Measurements from ENCODE around the gene NSUN6.

Gene NSUN6

GRCh38 chr10:18583575-18584270 lies 67.7 kb downstream of the NSUN6 start:
- H3K4me3 ChIP-seq (ENCODE audit: control insufficient read depth, low read depth, low read length): no peak overlapping the region
- peak; percentile 16 for DNase-seq (ENCODE audit: low read depth)
- TF ChIP-seq CTCF (conservative IDR thresholded peaks at IDR 0.05; ENCODE audit: control insufficient read depth, insufficient read depth, low read depth, low read length): peak; percentile 21

- DNase-seq (ENCODE audit: low read depth): no peak
- TF ChIP-seq CTCF (conservative IDR thresholded peaks at IDR 0.05; ENCODE audit: control insufficient read depth, insufficient read depth, low read depth, low read length): no peak
- H3K4me3 ChIP-seq (ENCODE audit: control insufficient read depth, low read depth, low read length): no peak overlapping the region
Observed at GRCh38 chr10:18582803-18583202, 68.6 kb downstream of the NSUN6 start.

- no peak for TF ChIP-seq CTCF (conservative IDR thresholded peaks at IDR 0.05; ENCODE audit: control insufficient read depth, insufficient read depth, low read depth, low read length)
- H3K4me3 ChIP-seq (ENCODE audit: control insufficient read depth, low read depth, low read length): no peak overlapping the region
- DNase-seq (ENCODE audit: low read depth): no peak
Observed at GRCh38 chr10:18577823-18578685, 73.3 kb downstream of the NSUN6 start.

- DNase-seq (ENCODE audit: low read depth): no peak
- no peak overlapping the region for H3K4me3 ChIP-seq (ENCODE audit: control insufficient read depth, low read depth, low read length)
- no peak for TF ChIP-seq CTCF (conservative IDR thresholded peaks at IDR 0.05; ENCODE audit: control insufficient read depth, insufficient read depth, low read depth, low read length)
Observed at GRCh38 chr10:18576586-18576985, 74.8 kb downstream of the NSUN6 start.

GRCh38 chr10:18572959-18573561 lies 78.3 kb downstream of the NSUN6 start:
- DNase-seq (ENCODE audit: low read depth): no peak
- H3K4me3 ChIP-seq (ENCODE audit: control insufficient read depth, low read depth, low read length): no peak overlapping the region
- TF ChIP-seq CTCF (conservative IDR thresholded peaks at IDR 0.05; ENCODE audit: control insufficient read depth, insufficient read depth, low read depth, low read length): no peak

- TF ChIP-seq CTCF (conservative IDR thresholded peaks at IDR 0.05; ENCODE audit: control insufficient read depth, insufficient read depth, low read depth, low read length): no peak
- no peak for DNase-seq (ENCODE audit: low read depth)
Observed at GRCh38 chr10:18571780-18572179, 79.6 kb downstream of the NSUN6 start.

More at GRCh38 chr10:18571780-18572179, 79.6 kb downstream of the NSUN6 start:
- no peak overlapping the region for H3K4me3 ChIP-seq (ENCODE audit: control insufficient read depth, low read depth, low read length)
